ENCODE results near the gene MFSD12.

Gene MFSD12

GRCh38 chr19:3533563-3534216 lies 23.7 kb downstream of the MFSD12 start:
- no peak overlapping the region for H3K27ac ChIP-seq (ENCODE audit: low read length, poor library complexity, severe bottlenecking)
- no peak overlapping the region for H4K91ac ChIP-seq (ENCODE audit: low read length)
- no peak overlapping the region for H3K18ac ChIP-seq (ENCODE audit: low read depth in 1 of 2, low read length in 2 of 2)
- H3K4me1 ChIP-seq (ENCODE audit: control insufficient read depth, insufficient read depth, low read depth, low read length) = peaks cover 16% of the 10 kb centered on the region
- H3K4me2 ChIP-seq (ENCODE audit: low read length, poor library complexity, severe bottlenecking) = no peak overlapping the region
- peaks cover 8% of the 10 kb centered on the region for H3K79me1 ChIP-seq (replicated peaks; ENCODE audit: low read length, poor library complexity, severe bottlenecking)
- no peak overlapping the region for H3K23ac ChIP-seq (ENCODE audit: low read length in 2 of 2)
- 96% methylated on average over 11 of the region's 12 CpGs for WGBS
- peaks cover 59 to 88% of the 10 kb centered on the region in 2 experiments for H3K36me3 ChIP-seq (ENCODE audit: control insufficient read depth in 1 of 2, insufficient read depth in 2 of 2, low read depth in 1 of 2, low read length in 2 of 2)
- H3K14ac ChIP-seq (ENCODE audit: low read length in 2 of 2) = no peak overlapping the region
- no peak overlapping the region for H2BK12ac ChIP-seq (ENCODE audit: low read length in 2 of 2)
- no peak overlapping the region for H2AK5ac ChIP-seq (ENCODE audit: low read length, severe bottlenecking)
- no peak for DNase-seq
- no peak overlapping the region for H2BK5ac ChIP-seq (ENCODE audit: low read depth, low read length, poor library complexity, severe bottlenecking)
- no peak overlapping the region for H2AFZ ChIP-seq (ENCODE audit: low read depth, low read length)
- H3K4ac ChIP-seq (ENCODE audit: low read depth in 1 of 2, low read length in 2 of 2) = no peak overlapping the region
- H3K4me3 ChIP-seq (ENCODE audit: insufficient read depth in 1 of 2, low read depth in 1 of 2, low read length in 2 of 2) = no peak overlapping the region
- H3K9me3 ChIP-seq (ENCODE audit: control insufficient read depth, low read length) = no peaks in the 10 kb centered on the region
- no peak overlapping the region for H4K8ac ChIP-seq (ENCODE audit: low read length)
- H2BK120ac ChIP-seq (ENCODE audit: low read depth, low read length) = no peak overlapping the region
- no peaks in the 10 kb centered on the region for H3K27me3 ChIP-seq (ENCODE audit: control insufficient read depth in 1 of 2, insufficient read depth in 1 of 2, low read length in 2 of 2)
- H2BK15ac ChIP-seq (ENCODE audit: low read depth, poor library complexity, severe bottlenecking) = no peak overlapping the region
- H3K9ac ChIP-seq (ENCODE audit: low read length) = no peak overlapping the region

GRCh38 chr19:3533033-3533432 lies 24.4 kb downstream of the MFSD12 start:
- no peak for DNase-seq
- WGBS = 93% methylated on average over 16 of the region's 17 CpGs

GRCh38 chr19:3532154-3532786 lies 25.1 kb downstream of the MFSD12 start:
- Histone ChIP-seq H3K36me3 (ENCODE audit: control insufficient read depth in 1 of 2, insufficient read depth in 2 of 2, low read depth in 1 of 2, low read length in 2 of 2) (peaks cover 68 to 91% of the 10 kb centered on the region in 2 experiments), H2BK5ac (ENCODE audit: low read depth, low read length, poor library complexity, severe bottlenecking) (no peak overlapping the region), H2BK120ac (ENCODE audit: low read depth, low read length) (no peak overlapping the region), H4K91ac (ENCODE audit: low read length) (no peak overlapping the region), H3K23ac (ENCODE audit: low read length in 2 of 2) (no peak overlapping the region), H3K14ac (ENCODE audit: low read length in 2 of 2) (no peak overlapping the region), H3K4me3 (ENCODE audit: insufficient read depth in 1 of 2, low read depth in 1 of 2, low read length in 2 of 2) (no peak overlapping the region), H3K4me2 (ENCODE audit: low read length, poor library complexity, severe bottlenecking) (no peak overlapping the region), H3K79me1 (replicated peaks; ENCODE audit: low read length, poor library complexity, severe bottlenecking) (peaks cover 18% of the 10 kb centered on the region), H2BK15ac (ENCODE audit: low read depth, poor library complexity, severe bottlenecking) (no peak overlapping the region), H3K4ac (ENCODE audit: low read depth in 1 of 2, low read length in 2 of 2) (no peak overlapping the region), H2AFZ (ENCODE audit: low read depth, low read length) (no peak overlapping the region), H3K4me1 (ENCODE audit: control insufficient read depth, insufficient read depth, low read depth, low read length) (peaks cover 6% of the 10 kb centered on the region), H3K27ac (ENCODE audit: low read length, poor library complexity, severe bottlenecking) (no peak overlapping the region), H3K9me3 (ENCODE audit: control insufficient read depth, low read length) (no peaks in the 10 kb centered on the region), H4K8ac (ENCODE audit: low read length) (no peak overlapping the region), H2BK12ac (ENCODE audit: low read length in 2 of 2) (no peak overlapping the region), H3K18ac (ENCODE audit: low read depth in 1 of 2, low read length in 2 of 2) (no peak overlapping the region), H3K27me3 (ENCODE audit: control insufficient read depth in 1 of 2, insufficient read depth in 1 of 2, low read length in 2 of 2) (no peaks in the 10 kb centered on the region), H2AK5ac (ENCODE audit: low read length, severe bottlenecking) (no peak overlapping the region), H3K9ac (ENCODE audit: low read length) (no peak overlapping the region)
- no peak for DNase-seq
- WGBS = 98% methylated on average over 33 of the region's 33 CpGs

More at GRCh38 chr19:3533033-3533432, 24.4 kb downstream of the MFSD12 start:
- H3K4ac ChIP-seq (ENCODE audit: low read depth in 1 of 2, low read length in 2 of 2) = no peak overlapping the region
- H4K8ac ChIP-seq (ENCODE audit: low read length) = no peak overlapping the region
- no peak overlapping the region for H2BK120ac ChIP-seq (ENCODE audit: low read depth, low read length)
- no peak overlapping the region for H2BK12ac ChIP-seq (ENCODE audit: low read length in 2 of 2)
- no peak overlapping the region for H2AFZ ChIP-seq (ENCODE audit: low read depth, low read length)
- H3K18ac ChIP-seq (ENCODE audit: low read depth in 1 of 2, low read length in 2 of 2) = no peak overlapping the region
- H3K36me3 ChIP-seq (ENCODE audit: control insufficient read depth in 1 of 2, insufficient read depth in 2 of 2, low read depth in 1 of 2, low read length in 2 of 2) = peaks cover 61 to 90% of the 10 kb centered on the region in 2 experiments
- no peak overlapping the region for H2BK15ac ChIP-seq (ENCODE audit: low read depth, poor library complexity, severe bottlenecking)
- H3K79me1 ChIP-seq (replicated peaks; ENCODE audit: low read length, poor library complexity, severe bottlenecking) = peaks cover 11% of the 10 kb centered on the region
- H3K23ac ChIP-seq (ENCODE audit: low read length in 2 of 2) = no peak overlapping the region
- H3K27ac ChIP-seq (ENCODE audit: low read length, poor library complexity, severe bottlenecking) = no peak overlapping the region
- peaks cover 12% of the 10 kb centered on the region for H3K4me1 ChIP-seq (ENCODE audit: control insufficient read depth, insufficient read depth, low read depth, low read length)
- no peaks in the 10 kb centered on the region for H3K27me3 ChIP-seq (ENCODE audit: control insufficient read depth in 1 of 2, insufficient read depth in 1 of 2, low read length in 2 of 2)
- H2BK5ac ChIP-seq (ENCODE audit: low read depth, low read length, poor library complexity, severe bottlenecking) = no peak overlapping the region
- H4K91ac ChIP-seq (ENCODE audit: low read length) = no peak overlapping the region
- no peak overlapping the region for H3K14ac ChIP-seq (ENCODE audit: low read length in 2 of 2)
- no peak overlapping the region for H3K4me3 ChIP-seq (ENCODE audit: insufficient read depth in 1 of 2, low read depth in 1 of 2, low read length in 2 of 2)
- H3K4me2 ChIP-seq (ENCODE audit: low read length, poor library complexity, severe bottlenecking) = no peak overlapping the region
- no peak overlapping the region for H2AK5ac ChIP-seq (ENCODE audit: low read length, severe bottlenecking)
- H3K9ac ChIP-seq (ENCODE audit: low read length) = no peak overlapping the region
- H3K9me3 ChIP-seq (ENCODE audit: control insufficient read depth, low read length) = no peaks in the 10 kb centered on the region

- Histone ChIP-seq H3K14ac (ENCODE audit: low read length in 2 of 2) (no peak overlapping the region), H3K79me1 (replicated peaks; ENCODE audit: low read length, poor library complexity, severe bottlenecking) (peaks cover 22% of the 10 kb centered on the region), H4K91ac (ENCODE audit: low read length) (no peak overlapping the region), H3K4me2 (ENCODE audit: low read length, poor library complexity, severe bottlenecking) (no peak overlapping the region), H3K9ac (ENCODE audit: low read length) (no peak overlapping the region), H3K27me3 (ENCODE audit: control insufficient read depth in 1 of 2, insufficient read depth in 1 of 2, low read length in 2 of 2) (no peaks in the 10 kb centered on the region), H3K23ac (ENCODE audit: low read length in 2 of 2) (no peak overlapping the region), H2AFZ (ENCODE audit: low read depth, low read length) (no peak overlapping the region), H3K4ac (ENCODE audit: low read depth in 1 of 2, low read length in 2 of 2) (no peak overlapping the region), H2BK15ac (ENCODE audit: low read depth, poor library complexity, severe bottlenecking) (no peak overlapping the region), H4K8ac (ENCODE audit: low read length) (no peak overlapping the region), H3K4me1 (ENCODE audit: control insufficient read depth, insufficient read depth, low read depth, low read length) (peaks cover 2% of the 10 kb centered on the region), H3K18ac (ENCODE audit: low read depth in 1 of 2, low read length in 2 of 2) (no peak overlapping the region), H2BK12ac (ENCODE audit: low read length in 2 of 2) (no peak overlapping the region), H2AK5ac (ENCODE audit: low read length, severe bottlenecking) (no peak overlapping the region), H3K36me3 (ENCODE audit: control insufficient read depth in 1 of 2, insufficient read depth in 2 of 2, low read depth in 1 of 2, low read length in 2 of 2) (peaks cover 73 to 91% of the 10 kb centered on the region in 2 experiments), H3K9me3 (ENCODE audit: control insufficient read depth, low read length) (no peaks in the 10 kb centered on the region), H3K4me3 (ENCODE audit: insufficient read depth in 1 of 2, low read depth in 1 of 2, low read length in 2 of 2) (no peak overlapping the region), H2BK120ac (ENCODE audit: low read depth, low read length) (no peak overlapping the region), H2BK5ac (ENCODE audit: low read depth, low read length, poor library complexity, severe bottlenecking) (no peak overlapping the region), H3K27ac (ENCODE audit: low read length, poor library complexity, severe bottlenecking) (no peak overlapping the region)
- 96% methylated on average over 29 of the region's 29 CpGs for WGBS
- DNase-seq = no peak
Observed at GRCh38 chr19:3531716-3532115, 25.7 kb downstream of the MFSD12 start.
